KMS-11 (cell line): ENCODE measurements around the gene KNSTRN.
A peak's percentile ranks its signal among the peaks of the same experiment; 100 is the strongest.

ENCODE experiments used
- H2AFZ ChIP-seq: fragments of 200-600 bp; sonication (generic); 2 replicates; pipeline ENCODE4 v1.6.1; 2016; ENCODE audit warnings: antibody characterized with exemption, mixed run types, low read depth
- H3K27ac ChIP-seq: fragments of 200-600 bp; sonication (generic); 2 replicates; pipeline ENCODE4 v1.6.1; 2016; ENCODE audit warnings: mild to moderate bottlenecking, mixed run types
- H3K27me3 ChIP-seq: fragments of 200-600 bp; sonication (generic); 2 replicates; pipeline ENCODE4 v1.6.1; 2017; ENCODE audit warnings: mild to moderate bottlenecking, low read depth, mixed run types, moderate library complexity; ENCODE audit not compliant: insufficient read depth
- H3K36me3 ChIP-seq: fragments of 200-600 bp; sonication (generic); 2 replicates; pipeline ENCODE4 v1.6.1; 2017; ENCODE audit warnings: mild to moderate bottlenecking, mixed run types; ENCODE audit not compliant: insufficient read depth
- H3K4me1 ChIP-seq: fragments of 200-600 bp; sonication (generic); 2 replicates; pipeline ENCODE4 v1.6.1; 2016; ENCODE audit warnings: mild to moderate bottlenecking, low read depth, mixed run types; ENCODE audit not compliant: poor library complexity, severe bottlenecking
- H3K4me2 ChIP-seq: fragments of 200-600 bp; sonication (generic); 2 replicates; pipeline ENCODE4 v1.7.0; 2016; ENCODE audit warnings: mild to moderate bottlenecking, mixed run types
- H3K4me3 ChIP-seq: fragments of 200-600 bp; sonication (generic); IDR thresholded peaks from 2 replicates; pipeline ENCODE4 v1.6.1; 2017; ENCODE audit warnings: low read depth, low read length, mixed read lengths; ENCODE audit not compliant: insufficient read depth
- H3K79me2 ChIP-seq: fragments of 200-600 bp; sonication (generic); 2 replicates; pipeline ENCODE4 v1.6.1; 2016; ENCODE audit warnings: low read depth, mixed run types; ENCODE audit not compliant: insufficient read depth
- H3K9ac ChIP-seq: fragments of 200-600 bp; sonication (generic); 2 replicates; pipeline ENCODE4 v1.6.1; 2016; ENCODE audit warnings: mild to moderate bottlenecking, mixed run types
- H4K20me1 ChIP-seq: fragments of 200-600 bp; sonication (generic); 2 replicates; pipeline ENCODE4 v1.6.1; 2016; ENCODE audit warnings: mild to moderate bottlenecking, mixed run types; ENCODE audit not compliant: insufficient read depth
- TF ChIP-seq, protein P1 (sequence below): fragments of 200-600 bp; sonication (generic); conservative IDR thresholded peaks from 2 replicates; pipeline ENCODE4 v1.6.1; 2017; ENCODE audit warnings: low read depth, mild to moderate bottlenecking, antibody characterized with exemption, low read length, moderate library complexity, mixed read lengths

Gene KNSTRN

DNA sequence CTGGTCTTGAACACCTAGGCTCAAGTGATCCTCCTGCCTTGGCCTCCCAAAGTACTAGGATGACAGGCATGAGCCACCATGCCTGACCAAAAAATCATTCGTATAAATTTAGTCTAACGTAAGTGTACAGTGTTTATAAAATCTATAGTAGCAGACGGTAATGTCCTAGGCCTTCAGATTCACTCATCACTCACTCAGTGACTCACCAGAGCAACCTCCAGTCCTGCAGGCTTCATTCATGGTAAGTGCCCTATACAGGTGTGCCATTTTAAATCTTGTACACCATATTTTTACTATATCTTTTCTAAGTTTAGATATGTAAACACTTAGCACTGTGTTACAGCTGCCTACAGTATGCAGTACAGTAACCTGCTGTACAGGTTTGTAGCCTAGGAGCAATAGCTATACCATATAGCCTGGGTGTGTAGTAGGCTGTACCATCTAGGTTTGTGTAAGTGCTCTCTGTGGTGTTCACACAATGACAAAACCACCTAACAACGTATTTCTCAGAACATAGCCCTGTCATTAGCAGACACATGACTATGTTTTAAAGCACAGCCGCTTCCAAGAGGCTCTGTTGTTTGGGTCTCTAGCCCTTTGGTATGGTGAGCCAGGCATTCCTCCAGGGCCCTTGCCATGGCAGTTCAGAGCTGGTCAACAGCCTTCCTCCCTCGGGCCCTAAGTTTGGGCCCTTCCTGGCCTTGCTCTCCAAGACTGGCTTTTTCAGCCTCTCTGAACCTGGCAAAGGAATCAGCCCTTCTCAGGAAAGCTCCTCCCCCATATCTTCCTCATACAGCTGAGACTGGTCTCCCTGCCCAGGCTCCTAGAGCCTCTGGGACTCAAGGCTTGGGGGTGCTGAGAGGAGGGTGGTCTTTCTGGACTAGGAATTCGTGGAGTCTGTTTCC is 39.9 kb upstream of the KNSTRN start:
- no peaks in the 10 kb centered on the region for H3K27me3 ChIP-seq
- no peaks in the 10 kb centered on the region for H4K20me1 ChIP-seq
- H2AFZ ChIP-seq = no peak overlapping the region
- no peak overlapping the region for H3K4me2 ChIP-seq
- H3K4me3 ChIP-seq = no peak overlapping the region
- TF ChIP-seq, protein P1, sequence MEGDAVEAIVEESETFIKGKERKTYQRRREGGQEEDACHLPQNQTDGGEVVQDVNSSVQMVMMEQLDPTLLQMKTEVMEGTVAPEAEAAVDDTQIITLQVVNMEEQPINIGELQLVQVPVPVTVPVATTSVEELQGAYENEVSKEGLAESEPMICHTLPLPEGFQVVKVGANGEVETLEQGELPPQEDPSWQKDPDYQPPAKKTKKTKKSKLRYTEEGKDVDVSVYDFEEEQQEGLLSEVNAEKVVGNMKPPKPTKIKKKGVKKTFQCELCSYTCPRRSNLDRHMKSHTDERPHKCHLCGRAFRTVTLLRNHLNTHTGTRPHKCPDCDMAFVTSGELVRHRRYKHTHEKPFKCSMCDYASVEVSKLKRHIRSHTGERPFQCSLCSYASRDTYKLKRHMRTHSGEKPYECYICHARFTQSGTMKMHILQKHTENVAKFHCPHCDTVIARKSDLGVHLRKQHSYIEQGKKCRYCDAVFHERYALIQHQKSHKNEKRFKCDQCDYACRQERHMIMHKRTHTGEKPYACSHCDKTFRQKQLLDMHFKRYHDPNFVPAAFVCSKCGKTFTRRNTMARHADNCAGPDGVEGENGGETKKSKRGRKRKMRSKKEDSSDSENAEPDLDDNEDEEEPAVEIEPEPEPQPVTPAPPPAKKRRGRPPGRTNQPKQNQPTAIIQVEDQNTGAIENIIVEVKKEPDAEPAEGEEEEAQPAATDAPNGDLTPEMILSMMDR = no peak
- H3K4me1 ChIP-seq = peaks cover 5% of the 10 kb centered on the region
- no peaks in the 10 kb centered on the region for H3K79me2 ChIP-seq
- no peaks in the 10 kb centered on the region for H3K36me3 ChIP-seq
- H3K27ac ChIP-seq = no peak overlapping the region
- H3K9ac ChIP-seq = no peak overlapping the region

DNA sequence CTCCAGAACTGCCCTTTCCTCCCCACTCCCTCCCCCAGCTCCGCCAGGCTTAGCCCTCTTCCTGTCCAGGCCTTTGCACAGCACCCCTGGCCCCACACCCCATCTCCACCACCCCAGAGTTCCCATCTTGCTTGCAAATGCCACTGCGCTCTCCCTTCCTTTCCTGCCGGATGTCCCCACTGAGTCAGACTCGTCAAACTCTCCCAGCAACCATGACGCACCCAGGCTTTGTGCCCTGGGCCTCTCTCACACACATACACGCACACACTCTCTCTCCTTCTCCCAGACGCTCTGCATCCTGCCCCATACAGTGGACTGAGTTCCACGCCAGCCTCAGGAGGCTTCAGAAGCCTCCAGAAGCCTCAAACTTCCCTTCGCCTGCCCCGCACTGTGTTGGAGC is 39.0 kb upstream of the KNSTRN start:
- Histone ChIP-seq H3K27ac (no peak overlapping the region), H3K4me2 (no peak overlapping the region), H3K4me1 (no peaks in the 10 kb centered on the region), H2AFZ (no peak overlapping the region), H3K9ac (no peak overlapping the region), H3K36me3 (no peaks in the 10 kb centered on the region), H3K4me3 (no peak overlapping the region), H4K20me1 (no peaks in the 10 kb centered on the region), H3K79me2 (no peaks in the 10 kb centered on the region), H3K27me3 (no peaks in the 10 kb centered on the region)
- TF ChIP-seq, protein P1 = no peak

- H3K4me1 ChIP-seq = no peaks in the 10 kb centered on the region
These were observed 38.3 kb upstream of the KNSTRN start for GRCh38 chr15:40344217-40344616.

DNA sequence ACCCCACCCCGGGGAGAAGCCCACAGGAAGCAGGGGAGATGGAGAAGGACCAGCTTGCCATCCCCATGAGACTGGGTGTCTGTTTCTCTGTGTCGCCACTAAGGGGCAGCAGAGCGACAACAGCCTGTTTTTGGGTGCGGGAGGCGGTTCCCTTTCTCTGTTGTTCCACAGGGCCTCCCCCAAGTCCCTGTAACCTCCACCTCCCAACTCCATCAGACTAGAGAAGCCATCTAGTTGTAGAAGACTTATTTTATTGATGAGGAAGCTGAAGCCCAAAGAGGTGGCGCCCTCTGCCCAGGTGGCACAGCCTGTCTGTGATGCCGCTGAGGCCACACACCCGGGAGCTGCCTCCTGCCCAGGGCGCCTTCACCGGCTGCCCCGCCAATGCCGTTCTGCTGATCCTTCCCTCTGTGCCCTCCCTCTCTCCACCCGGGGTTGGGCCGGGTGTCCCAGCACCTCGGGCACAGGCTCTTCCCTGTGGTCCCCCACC is 37.8 kb upstream of the KNSTRN start:
- Histone ChIP-seq H3K79me2 (no peaks in the 10 kb centered on the region), H4K20me1 (no peaks in the 10 kb centered on the region), H3K4me3 (no peak overlapping the region), H3K4me1 (no peaks in the 10 kb centered on the region), H3K36me3 (no peaks in the 10 kb centered on the region), H3K4me2 (no peak overlapping the region), H3K9ac (no peak overlapping the region), H3K27ac (no peak overlapping the region), H2AFZ (peak overlapping the region; percentile 44), H3K27me3 (no peaks in the 10 kb centered on the region)
- TF ChIP-seq, protein P1 = peak; percentile 75

More at GRCh38 chr15:40344217-40344616, 38.3 kb upstream of the KNSTRN start:
- Histone ChIP-seq H3K36me3 (no peaks in the 10 kb centered on the region), H3K79me2 (no peaks in the 10 kb centered on the region), H3K27ac (no peak overlapping the region), H3K9ac (no peak overlapping the region), H4K20me1 (no peaks in the 10 kb centered on the region), H3K27me3 (no peaks in the 10 kb centered on the region), H3K4me3 (no peak overlapping the region), H3K4me2 (no peak overlapping the region), H2AFZ (peak overlapping the region; percentile 44)
- TF ChIP-seq, protein P1 = no peak
